GM12892 (cell line): ENCODE measurements around the gene PRELID1.

Source experiments
- POLR2A ChIP-seq: IDR thresholded peaks from 2 replicates; pipeline ENCODE4 v1.6.1; 2011; ENCODE audit warnings: low read depth, low read length, control low read depth
- POLR2AphosphoS5 ChIP-seq: IDR thresholded peaks from 2 replicates; pipeline ENCODE4 v1.6.1; 2011; ENCODE audit warnings: low read depth, low read length, control low read depth
- TAF1 ChIP-seq: IDR thresholded peaks from 2 replicates; pipeline ENCODE4 v1.6.1; 2011; ENCODE audit warnings: low read depth, mild to moderate bottlenecking, control low read depth, low read length, borderline replicate concordance

GRCh38 chr5:177339107-177339638 is 35.6 kb downstream of the PRELID1 start:
- TF ChIP-seq POLR2A (no peak), POLR2AphosphoS5 (no peak), TAF1 (no peak)
